GM12872 (cell line): ENCODE results near the gene FAM13A.

Source experiments
- CTCF ChIP-seq: IDR thresholded peaks from 3 replicates; pipeline ENCODE4 v1.5.1; 2011; ENCODE audit warnings: low read depth, mild to moderate bottlenecking, low read length, moderate library complexity; ENCODE audit not compliant: insufficient read depth

The FAM13A gene

DNA sequence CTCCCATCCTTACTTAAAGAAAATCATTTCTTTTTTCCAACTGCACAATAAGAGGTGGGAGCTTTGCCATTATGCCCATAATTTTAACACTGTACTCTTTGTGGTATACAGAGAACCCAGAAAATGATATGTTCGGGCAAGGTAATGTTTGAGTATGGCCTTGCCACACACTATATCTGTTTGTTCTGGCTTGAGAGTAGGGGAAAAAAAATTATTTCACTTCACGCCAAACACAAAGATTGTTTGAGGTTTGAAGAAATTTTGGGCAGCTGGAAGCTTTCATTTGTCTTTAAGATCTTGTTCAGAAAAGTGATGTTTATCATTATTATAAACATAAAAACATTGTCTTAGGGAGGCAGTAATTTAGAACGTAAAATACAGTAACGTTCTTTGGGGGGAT is 244.0 kb downstream of the FAM13A start:
- no peak for TF ChIP-seq CTCF

DNA sequence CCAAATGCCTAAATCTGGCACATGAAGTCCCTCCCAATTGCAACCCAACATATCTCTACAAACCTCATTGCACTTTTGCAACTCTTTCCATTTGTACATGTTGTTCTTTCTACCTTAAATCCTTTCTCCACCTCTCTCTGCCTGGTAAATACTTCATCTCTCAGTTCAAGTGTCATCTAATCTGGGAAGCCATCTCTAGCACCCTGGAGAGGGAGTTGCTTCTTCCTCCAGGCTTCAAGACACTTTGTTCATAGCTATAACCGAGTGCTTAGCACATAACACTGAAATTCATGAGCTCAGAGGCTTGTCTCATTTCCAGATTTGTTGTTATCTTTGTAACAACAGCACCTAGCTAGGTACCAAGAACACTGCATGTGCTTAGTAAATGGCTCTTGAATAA is 244.6 kb downstream of the FAM13A start:
- TF ChIP-seq CTCF = no peak

- TF ChIP-seq CTCF = no peak
Observed at GRCh38 chr4:88811904-88812303, 245.1 kb downstream of the FAM13A start.

GRCh38 chr4:88810325-88810724 is 246.7 kb downstream of the FAM13A start:
- no peak for TF ChIP-seq CTCF

GRCh38 chr4:88809576-88810219 is 247.3 kb downstream of the FAM13A start:
- no peak for TF ChIP-seq CTCF

GRCh38 chr4:88809101-88809500 is 247.9 kb downstream of the FAM13A start:
- no peak for TF ChIP-seq CTCF

DNA sequence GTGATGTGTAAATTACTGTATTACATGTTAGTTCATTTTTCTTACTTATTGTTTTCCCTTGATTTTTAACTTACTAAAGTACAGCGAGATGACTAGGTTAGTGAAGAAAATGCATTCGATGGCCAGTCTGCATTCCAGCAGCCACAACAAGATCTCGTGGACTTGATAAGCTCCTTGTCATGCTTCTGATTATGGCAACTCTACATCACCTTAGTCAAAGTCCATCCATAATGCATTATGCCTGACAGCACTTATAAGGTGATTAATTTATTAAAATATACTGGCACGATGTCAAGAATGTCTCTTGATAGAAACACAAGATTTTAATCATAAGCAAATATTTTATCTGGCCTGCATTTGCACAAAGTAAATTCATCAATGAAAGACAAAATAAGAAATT is 249.5 kb downstream of the FAM13A start:
- TF ChIP-seq CTCF = no peak
